DOHH2 (cell line): ENCODE measurements around the gene ZBTB24.

Experiments
- EZH2phosphoT487 ChIP-seq: fragments of 200-600 bp; sonication (generic); IDR thresholded peaks from 2 replicates; pipeline ENCODE4 v1.6.1; 2017; ENCODE audit warnings: borderline replicate concordance, mild to moderate bottlenecking, antibody characterized with exemption, low read length, moderate library complexity, mixed read lengths
- TF ChIP-seq, protein P1 (sequence below): fragments of 200-600 bp; sonication (generic); IDR thresholded peaks from one replicate; pipeline ENCODE4 v1.5.1; 2014; ENCODE audit warnings: antibody characterized with exemption, mild to moderate bottlenecking, low read depth, low read length; ENCODE audit not compliant: poor library complexity, severe bottlenecking

DNA sequence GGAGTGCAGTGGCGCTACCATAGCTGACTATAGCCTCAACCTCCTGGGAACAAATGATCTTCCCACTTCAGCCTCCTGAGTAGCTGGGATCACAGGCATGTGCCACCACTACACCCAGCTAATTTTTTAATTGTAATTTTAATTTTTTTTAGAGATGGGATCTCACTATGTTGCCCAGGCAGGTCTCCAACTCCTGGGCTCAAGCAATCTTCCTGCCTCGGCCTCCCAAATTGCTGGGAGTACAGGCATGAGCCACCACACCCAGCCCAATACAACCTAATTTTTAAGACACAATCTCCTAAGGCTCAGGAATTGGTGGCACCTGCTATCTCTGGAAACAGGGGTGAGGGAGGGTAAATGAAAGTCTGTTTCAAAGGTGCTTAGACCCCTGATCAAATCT is 5.8 kb downstream of the ZBTB24 start:
- TF ChIP-seq, protein P1, sequence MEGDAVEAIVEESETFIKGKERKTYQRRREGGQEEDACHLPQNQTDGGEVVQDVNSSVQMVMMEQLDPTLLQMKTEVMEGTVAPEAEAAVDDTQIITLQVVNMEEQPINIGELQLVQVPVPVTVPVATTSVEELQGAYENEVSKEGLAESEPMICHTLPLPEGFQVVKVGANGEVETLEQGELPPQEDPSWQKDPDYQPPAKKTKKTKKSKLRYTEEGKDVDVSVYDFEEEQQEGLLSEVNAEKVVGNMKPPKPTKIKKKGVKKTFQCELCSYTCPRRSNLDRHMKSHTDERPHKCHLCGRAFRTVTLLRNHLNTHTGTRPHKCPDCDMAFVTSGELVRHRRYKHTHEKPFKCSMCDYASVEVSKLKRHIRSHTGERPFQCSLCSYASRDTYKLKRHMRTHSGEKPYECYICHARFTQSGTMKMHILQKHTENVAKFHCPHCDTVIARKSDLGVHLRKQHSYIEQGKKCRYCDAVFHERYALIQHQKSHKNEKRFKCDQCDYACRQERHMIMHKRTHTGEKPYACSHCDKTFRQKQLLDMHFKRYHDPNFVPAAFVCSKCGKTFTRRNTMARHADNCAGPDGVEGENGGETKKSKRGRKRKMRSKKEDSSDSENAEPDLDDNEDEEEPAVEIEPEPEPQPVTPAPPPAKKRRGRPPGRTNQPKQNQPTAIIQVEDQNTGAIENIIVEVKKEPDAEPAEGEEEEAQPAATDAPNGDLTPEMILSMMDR: no peak
- TF ChIP-seq EZH2phosphoT487: no peak
